HG03354 (cell line): ENCODE data around the gene DNAAF1.
"Not testable (repeated sequence)": the region's sequence is repeated elsewhere in the genome, so short reads cannot be mapped to it uniquely, and the experiment has no call there.

ENCODE experiments used
- ATAC-seq: cut with Tn5 transposase; IDR thresholded peaks from one replicate; pipeline ENCODE4 v1.9.1; 2021; ENCODE audit warnings: mild to moderate bottlenecking; ENCODE audit not compliant: unreplicated experiment, poor library complexity, severe bottlenecking

DNAAF1 gene

GRCh38 chr16:84199097-84199496, 54.0 kb downstream of the DNAAF1 start:
- ATAC-seq = no peak

GRCh38 chr16:84199861-84200260, 54.8 kb downstream of the DNAAF1 start:
- ATAC-seq = no peak

- not testable (repeated sequence) for ATAC-seq
These were observed 59.4 kb downstream of the DNAAF1 start for GRCh38 chr16:84204551-84204950.

GRCh38 chr16:84205123-84205522, 60.0 kb downstream of the DNAAF1 start:
- ATAC-seq = not testable (repeated sequence)

- no peak for ATAC-seq
These were observed 61.0 kb downstream of the DNAAF1 start for GRCh38 chr16:84205976-84206691.

- ATAC-seq = no peak
These were observed 62.1 kb downstream of the DNAAF1 start for GRCh38 chr16:84207251-84207650.

GRCh38 chr16:84207879-84208278, 62.8 kb downstream of the DNAAF1 start:
- no peak for ATAC-seq

GRCh38 chr16:84209989-84210388, 64.9 kb downstream of the DNAAF1 start:
- ATAC-seq = no peak

GRCh38 chr16:84212154-84212553, 67.0 kb downstream of the DNAAF1 start:
- no peak for ATAC-seq

GRCh38 chr16:84212631-84213030, 67.5 kb downstream of the DNAAF1 start:
- no peak for ATAC-seq

GRCh38 chr16:84214451-84215066, 69.5 kb downstream of the DNAAF1 start:
- ATAC-seq = no peak

- no peak for ATAC-seq
These were observed 70.4 kb downstream of the DNAAF1 start for GRCh38 chr16:84215531-84215930.

- ATAC-seq = not testable (repeated sequence)
These were observed 71.0 kb downstream of the DNAAF1 start for GRCh38 chr16:84216144-84216543.

GRCh38 chr16:84218176-84218823, 73.2 kb downstream of the DNAAF1 start:
- no peak for ATAC-seq

GRCh38 chr16:84218956-84219355, 73.8 kb downstream of the DNAAF1 start:
- ATAC-seq = no peak

- no peak for ATAC-seq
These were observed 75.7 kb downstream of the DNAAF1 start for GRCh38 chr16:84220851-84221250.

- ATAC-seq = no peak
These were observed 78.3 kb downstream of the DNAAF1 start for GRCh38 chr16:84223456-84223855.

GRCh38 chr16:84224554-84224953, 79.4 kb downstream of the DNAAF1 start:
- ATAC-seq = no peak

- no peak for ATAC-seq
These were observed 80.0 kb downstream of the DNAAF1 start for GRCh38 chr16:84225126-84225525.

- no peak for ATAC-seq
These were observed 80.5 kb downstream of the DNAAF1 start for GRCh38 chr16:84225571-84225970.

GRCh38 chr16:84226026-84226425, 80.9 kb downstream of the DNAAF1 start:
- no peak for ATAC-seq
